OCI-LY7 (cell line): ENCODE data around the gene ICA1. TPM values are rescaled to one million over a fixed set of nuclear protein-coding genes. Genes with fewer than 3 reads are reported as not detected.

Experiments
- BruUV-seq: library from RNA; stranded (reverse); fragments of 400-500 nt; replicated peaks from 2 replicates; lab custom pipeline; 2021; lab: Mats Ljungman, UMichigan
- CTCF ChIA-PET: fragments of 300-600 bp; sonication (Branson Sonifier 250); formaldehyde crosslinking; loops from one replicate; lab custom pipeline; 2022; ENCODE audit warnings: antibody characterized with exemption; ENCODE audit not compliant: unreplicated experiment; lab: Charles Lee
- POLR2A ChIA-PET: fragments of 300-600 bp; sonication (Branson Sonifier 250); formaldehyde crosslinking; loops from one replicate; lab custom pipeline; 2022; ENCODE audit warnings: antibody characterized with exemption; lab: Charles Lee
- DNase-seq: peaks from one replicate; pipeline ENCODE4 v3.0.0-alpha.2; 2015; ENCODE audit warnings: low spot score
- H2AFZ ChIP-seq: fragments of 200-600 bp; sonication (generic), shearing (Covaris generic); 2 replicates; pipeline ENCODE4 v1.6.1; 2014; ENCODE audit warnings: mild to moderate bottlenecking, antibody characterized with exemption, low read length, moderate library complexity
- H3K27ac ChIP-seq: fragments of 200-600 bp; sonication (generic); 2 replicates; pipeline ENCODE4 v1.5.1; 2014; ENCODE audit warnings: mixed run types, low read depth, mild to moderate bottlenecking, moderate library complexity, low read length, inconsistent platforms; ENCODE audit not compliant: poor library complexity, severe bottlenecking
- H3K36me3 ChIP-seq: fragments of 200-600 bp; sonication (generic); 2 replicates; pipeline ENCODE4 v1.6.1; 2014; ENCODE audit warnings: mild to moderate bottlenecking, antibody characterized with exemption, low read length, moderate library complexity, mixed read lengths; ENCODE audit not compliant: insufficient read depth
- H3K4me1 ChIP-seq: fragments of 200-600 bp; sonication (generic); 2 replicates; pipeline ENCODE4 v1.5.1; 2014; ENCODE audit warnings: mild to moderate bottlenecking, low read length; ENCODE audit not compliant: insufficient read depth, poor library complexity, severe bottlenecking
- H3K4me2 ChIP-seq: fragments of 200-600 bp; sonication (generic); 2 replicates; pipeline ENCODE4 v1.6.1; 2014; ENCODE audit warnings: mild to moderate bottlenecking, low read length
- H3K4me3 ChIP-seq: fragments of 200-600 bp; sonication (generic); 2 replicates; pipeline ENCODE4 v1.5.1; 2014; ENCODE audit warnings: mild to moderate bottlenecking, low read depth, low read length; ENCODE audit not compliant: poor library complexity, severe bottlenecking
- H3K79me2 ChIP-seq: fragments of 200-600 bp; sonication (generic); 2 replicates; pipeline ENCODE4 v1.6.1; 2016; ENCODE audit warnings: low read depth, mild to moderate bottlenecking, low read length, moderate library complexity, mixed read lengths; ENCODE audit not compliant: insufficient read depth
- H3K9me2 ChIP-seq: fragments of 200-600 bp; sonication (generic); 2 replicates; pipeline ENCODE4 v1.6.1; 2016; ENCODE audit warnings: mild to moderate bottlenecking, low read length, mixed read lengths; ENCODE audit not compliant: insufficient read depth
- H3K9me3 ChIP-seq: fragments of 200-600 bp; sonication (generic); 2 replicates; pipeline ENCODE4 v1.6.1; 2014; ENCODE audit warnings: mild to moderate bottlenecking, mixed run types, low read length, mixed read lengths
- H4K20me1 ChIP-seq: fragments of 200-600 bp; sonication (generic); 2 replicates; pipeline ENCODE4 v1.6.1; 2014; ENCODE audit warnings: mild to moderate bottlenecking, antibody characterized with exemption, low read length, moderate library complexity, mixed read lengths; ENCODE audit not compliant: insufficient read depth
- EZH2phosphoT487 ChIP-seq: fragments of 200-600 bp; sonication (generic); IDR thresholded peaks from 2 replicates; pipeline ENCODE4 v1.6.1; 2018; ENCODE audit warnings: low read depth, borderline replicate concordance, mild to moderate bottlenecking, mixed run types, antibody characterized with exemption, low read length, moderate library complexity, mixed read lengths
- intact Hi-C: fragments of 100-400 bp; cut with micrococcal nuclease; formaldehyde crosslinking; loops from one replicate; pipeline ENCODE4 v1.10.0; 2022; ENCODE audit not compliant: unreplicated experiment
- total RNA-seq, 2 experiments: library from RNA; depleted of rRNA in 1 of 2; stranded (reverse); fragments of >200 nt in 1 of 2; shearing (Covaris generic) in 1 of 2; gene quantifications; 2 replicates each; pipeline ENCODE4 v1.2.3, GENCODE V29; 2014 to 2022
- TF ChIP-seq, protein P1 (sequence below): fragments of 200-600 bp; sonication (generic); conservative IDR thresholded peaks from 2 replicates; pipeline ENCODE4 v1.5.1; 2014; ENCODE audit warnings: mild to moderate bottlenecking, antibody characterized with exemption, low read length, moderate library complexity, mixed read lengths

Gene ICA1
- total RNA-seq, 2 experiments from 2014 or later: 0.49 TPM; not detected in 1

DNA sequence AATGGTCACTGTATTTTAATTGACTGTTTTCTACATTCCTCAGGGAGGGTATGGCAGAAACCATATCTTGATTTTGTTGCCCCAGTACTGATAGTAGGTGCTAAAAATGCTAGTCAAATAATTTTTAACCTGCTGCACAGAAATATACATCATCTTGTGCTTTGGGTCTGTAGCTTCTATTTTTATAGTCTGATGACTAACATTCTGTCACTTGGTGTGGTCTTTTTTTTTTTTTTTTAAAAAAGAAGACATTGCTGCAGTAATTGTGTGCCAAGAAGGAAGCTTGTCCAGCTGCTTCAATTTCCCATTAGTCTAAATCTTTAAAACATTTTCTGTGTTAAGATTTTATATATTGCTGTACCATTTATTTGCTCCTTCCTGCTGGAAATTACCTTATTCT is 83.6 kb downstream of the ICA1 start:
- ChIA-PET CTCF (no interaction called here), POLR2A (interaction anchor here (0.6 to 2.2 kb wide), 11 partner anchors 8 to 1102 kb away, joined by 3 to 7 read pairs (median 4); no protein-coding TSS in a partner anchor)
- no TSS peak for BruUV-seq
- Histone ChIP-seq H3K4me2 (no peak overlapping the region), H3K4me3 (no peak overlapping the region), H3K27ac (no peak overlapping the region), H3K4me1 (peaks cover 32% of the 10 kb centered on the region), H3K36me3 (no peaks in the 10 kb centered on the region), H4K20me1 (no peaks in the 10 kb centered on the region), H3K79me2 (no peaks in the 10 kb centered on the region), H3K9me3 (no peaks in the 10 kb centered on the region), H2AFZ (no peak overlapping the region), H3K9me2 (no peaks in the 10 kb centered on the region)
- intact Hi-C loops: no loop called here
- TF ChIP-seq, protein P1, sequence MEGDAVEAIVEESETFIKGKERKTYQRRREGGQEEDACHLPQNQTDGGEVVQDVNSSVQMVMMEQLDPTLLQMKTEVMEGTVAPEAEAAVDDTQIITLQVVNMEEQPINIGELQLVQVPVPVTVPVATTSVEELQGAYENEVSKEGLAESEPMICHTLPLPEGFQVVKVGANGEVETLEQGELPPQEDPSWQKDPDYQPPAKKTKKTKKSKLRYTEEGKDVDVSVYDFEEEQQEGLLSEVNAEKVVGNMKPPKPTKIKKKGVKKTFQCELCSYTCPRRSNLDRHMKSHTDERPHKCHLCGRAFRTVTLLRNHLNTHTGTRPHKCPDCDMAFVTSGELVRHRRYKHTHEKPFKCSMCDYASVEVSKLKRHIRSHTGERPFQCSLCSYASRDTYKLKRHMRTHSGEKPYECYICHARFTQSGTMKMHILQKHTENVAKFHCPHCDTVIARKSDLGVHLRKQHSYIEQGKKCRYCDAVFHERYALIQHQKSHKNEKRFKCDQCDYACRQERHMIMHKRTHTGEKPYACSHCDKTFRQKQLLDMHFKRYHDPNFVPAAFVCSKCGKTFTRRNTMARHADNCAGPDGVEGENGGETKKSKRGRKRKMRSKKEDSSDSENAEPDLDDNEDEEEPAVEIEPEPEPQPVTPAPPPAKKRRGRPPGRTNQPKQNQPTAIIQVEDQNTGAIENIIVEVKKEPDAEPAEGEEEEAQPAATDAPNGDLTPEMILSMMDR: no peak
- no peak for TF ChIP-seq EZH2phosphoT487
- no peak for DNase-seq

DNA sequence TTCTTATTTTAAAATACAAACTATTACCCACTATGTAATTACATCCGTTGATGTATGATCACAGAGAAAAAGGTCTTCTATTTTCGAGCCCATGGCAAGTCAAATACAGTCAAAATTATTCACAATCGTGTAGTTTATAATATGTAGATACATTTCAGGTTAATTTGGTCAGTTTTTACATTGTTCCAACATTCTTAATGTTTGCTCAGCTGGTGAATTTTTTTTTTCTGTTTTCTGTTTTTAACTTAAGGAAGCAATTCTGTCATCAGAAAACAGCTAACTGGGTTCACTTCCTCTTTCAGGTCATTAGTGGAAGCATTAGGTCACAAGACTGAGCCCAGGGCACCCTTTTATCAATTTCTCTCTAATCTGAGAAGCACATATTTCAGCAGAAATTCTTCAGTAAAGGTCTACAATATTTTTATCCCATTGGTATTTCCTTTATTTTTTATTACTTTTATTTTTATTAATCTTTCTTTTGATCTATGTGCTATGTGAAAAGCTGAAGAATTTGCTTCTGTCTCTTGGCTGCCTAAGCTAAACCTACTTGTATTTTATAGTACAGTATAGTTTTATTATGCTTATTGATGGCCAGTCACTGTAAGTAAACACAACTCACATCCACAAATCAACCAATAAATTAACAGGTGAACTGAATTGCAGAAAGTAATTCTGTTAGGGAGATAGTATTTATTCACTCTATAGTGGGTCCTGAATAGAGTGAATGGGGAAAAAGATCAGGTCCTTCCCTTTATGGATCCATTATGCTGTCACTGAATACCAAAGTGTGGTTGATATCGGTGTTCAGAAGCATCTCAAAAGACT is 84.6 kb downstream of the ICA1 start:
- peak overlapping the region; percentile 64 for H3K4me2 ChIP-seq
- no peaks in the 10 kb centered on the region for H3K9me2 ChIP-seq
- POLR2A ChIA-PET: interaction anchor here (0.6 to 2.2 kb wide), 10 partner anchors 10 to 1003 kb away, joined by 3 to 7 read pairs (median 3); no protein-coding TSS in a partner anchor
- peak overlapping the region; percentile 54 for H3K4me3 ChIP-seq
- H3K9me3 ChIP-seq: no peaks in the 10 kb centered on the region
- H4K20me1 ChIP-seq: no peaks in the 10 kb centered on the region
- no peaks in the 10 kb centered on the region for H3K36me3 ChIP-seq
- H3K27ac ChIP-seq: peak overlapping the region; percentile 61
- intact Hi-C loops: loop anchor here (2.0 kb wide), 2 partner anchors 209 to 537 kb away; partner anchors contain the start of genes GLCCI1 and UMAD1
- CTCF ChIA-PET: no interaction called here
- peak overlapping the region; percentile 53 for H2AFZ ChIP-seq
- BruUV-seq: no TSS peak
- H3K4me1 ChIP-seq: peaks cover 32% of the 10 kb centered on the region
- no peak for TF ChIP-seq EZH2phosphoT487
- TF ChIP-seq, protein P1: no peak
- DNase-seq: peak; percentile 73
- no peaks in the 10 kb centered on the region for H3K79me2 ChIP-seq
